Measurements from ENCODE around the gene AFF3. TPM values are rescaled to one million over a fixed set of nuclear protein-coding genes. Genes with fewer than 3 reads are reported as not detected.

Gene AFF3
- total RNA-seq, 1 experiment from 2014 or later = 0.05 TPM

DNA sequence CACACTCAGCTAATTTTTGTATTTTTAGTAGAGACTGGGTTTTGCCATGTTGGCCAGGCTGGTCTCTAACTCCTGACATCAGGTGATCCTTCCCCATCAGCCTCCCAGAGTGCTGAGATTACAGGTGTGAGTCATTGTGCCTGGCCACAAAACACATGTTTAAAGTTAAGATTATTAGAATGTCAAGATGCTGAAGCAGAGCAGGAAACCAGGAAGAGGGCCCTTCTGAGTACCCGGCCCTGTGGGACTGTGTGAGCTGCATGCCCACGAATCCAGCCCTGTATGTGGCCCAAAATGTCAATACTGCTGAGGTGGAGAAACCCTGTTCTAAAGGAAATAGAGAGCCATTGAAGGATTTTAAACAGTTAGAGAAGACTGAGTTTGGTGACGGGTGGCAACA, 621.6 kb downstream of the AFF3 start:
- intact Hi-C loops (cut with micrococcal nuclease; ENCODE audit: unreplicated experiment) = no loop called here
- Histone ChIP-seq H3K4me3 (ENCODE audit: low read depth, low read length) (no peak overlapping the region), H3K36me3 (ENCODE audit: control insufficient read depth, insufficient read depth, low read length) (no peaks in the 10 kb centered on the region), H3K9me3 (no peaks in the 10 kb centered on the region), H3K27me3 (replicated peaks; ENCODE audit: control insufficient read depth, insufficient read depth, low read length) (no peaks in the 10 kb centered on the region), H3K4me1 (no peaks in the 10 kb centered on the region)
- ChIA-PET CTCF (no interaction called here), POLR2A (no interaction called here)
- no peak overlapping the region for H3K4me3 Mint-ChIP-seq (ENCODE audit: unreplicated experiment)
- no peak overlapping the region for H3K27ac Mint-ChIP-seq (ENCODE audit: unreplicated experiment)
- H3K9me3 Mint-ChIP-seq (ENCODE audit: unreplicated experiment) = no peaks in the 10 kb centered on the region
- peaks cover 8% of the 10 kb centered on the region for H3K27me3 Mint-ChIP-seq (ENCODE audit: insufficient read depth, unreplicated experiment)
- no peaks in the 10 kb centered on the region for H3K4me1 Mint-ChIP-seq (ENCODE audit: low read depth, unreplicated experiment)
- no TSS peak for BruUV-seq (replicated peaks)
- DNase-seq = no peak
- no peaks in the 10 kb centered on the region for H3K36me3 Mint-ChIP-seq (ENCODE audit: insufficient read depth, unreplicated experiment)
- no peak for TF ChIP-seq CTCF (IDR thresholded peaks at IDR 0.05; ENCODE audit: insufficient read depth in 1 of 2, low read depth in 1 of 2, low read length in 1 of 2, severe bottlenecking in 1 of 2, unreplicated experiment in 1 of 2)

- Mint-ChIP-seq H3K27ac (ENCODE audit: unreplicated experiment) (no peak overlapping the region), H3K36me3 (ENCODE audit: insufficient read depth, unreplicated experiment) (no peaks in the 10 kb centered on the region), H3K9me3 (ENCODE audit: unreplicated experiment) (no peaks in the 10 kb centered on the region), H3K27me3 (ENCODE audit: insufficient read depth, unreplicated experiment) (peaks cover 8% of the 10 kb centered on the region), H3K4me3 (ENCODE audit: unreplicated experiment) (no peak overlapping the region), H3K4me1 (ENCODE audit: low read depth, unreplicated experiment) (no peaks in the 10 kb centered on the region)
- Histone ChIP-seq H3K4me1 (no peaks in the 10 kb centered on the region), H3K4me3 (ENCODE audit: low read depth, low read length) (no peak overlapping the region), H3K36me3 (ENCODE audit: control insufficient read depth, insufficient read depth, low read length) (no peaks in the 10 kb centered on the region), H3K9me3 (no peaks in the 10 kb centered on the region), H3K27me3 (replicated peaks; ENCODE audit: control insufficient read depth, insufficient read depth, low read length) (no peaks in the 10 kb centered on the region)
- no peak for TF ChIP-seq CTCF (IDR thresholded peaks at IDR 0.05; ENCODE audit: insufficient read depth in 1 of 2, low read depth in 1 of 2, low read length in 1 of 2, severe bottlenecking in 1 of 2, unreplicated experiment in 1 of 2)
- no TSS peak for BruUV-seq (replicated peaks)
- ChIA-PET POLR2A (no interaction called here), CTCF (no interaction called here)
- intact Hi-C loops (cut with micrococcal nuclease; ENCODE audit: unreplicated experiment) = no loop called here
- no peak for DNase-seq
These were observed 622.2 kb downstream of the AFF3 start for GRCh38 chr2:99520195-99520594.

- H3K9me3 ChIP-seq = no peaks in the 10 kb centered on the region
- H3K27me3 Mint-ChIP-seq (ENCODE audit: insufficient read depth, unreplicated experiment) = no peaks in the 10 kb centered on the region
- H3K4me1 Mint-ChIP-seq (ENCODE audit: low read depth, unreplicated experiment) = no peaks in the 10 kb centered on the region
- ChIA-PET POLR2A (no interaction called here), CTCF (no interaction called here)
- H3K4me1 ChIP-seq = peaks cover 9% of the 10 kb centered on the region; the same call in 1 of the 2 replicates
- H3K27me3 ChIP-seq (replicated peaks; ENCODE audit: control insufficient read depth, insufficient read depth, low read length) = no peaks in the 10 kb centered on the region
- H3K36me3 ChIP-seq (ENCODE audit: control insufficient read depth, insufficient read depth, low read length) = no peaks in the 10 kb centered on the region
- BruUV-seq (replicated peaks) = no TSS peak
- intact Hi-C loops (cut with micrococcal nuclease; ENCODE audit: unreplicated experiment) = no loop called here
- TF ChIP-seq CTCF (IDR thresholded peaks at IDR 0.05; ENCODE audit: insufficient read depth in 1 of 2, low read depth in 1 of 2, low read length in 1 of 2, severe bottlenecking in 1 of 2, unreplicated experiment in 1 of 2) = no peak
- H3K36me3 Mint-ChIP-seq (ENCODE audit: insufficient read depth, unreplicated experiment) = peaks cover 6% of the 10 kb centered on the region
- no peaks in the 10 kb centered on the region for H3K9me3 Mint-ChIP-seq (ENCODE audit: unreplicated experiment)
- DNase-seq = peak in 1 of 2 experiments; percentile 25
- H3K4me3 Mint-ChIP-seq (ENCODE audit: unreplicated experiment) = no peak overlapping the region
- H3K4me3 ChIP-seq (ENCODE audit: low read depth, low read length) = no peak overlapping the region
- no peak overlapping the region for H3K27ac Mint-ChIP-seq (ENCODE audit: unreplicated experiment)
These were observed 628.0 kb downstream of the AFF3 start for GRCh38 chr2:99514357-99514756.
